Superior temporal gyrus (tissue), 1 donor: ENCODE measurements around the gene OR52J3.
"Not testable (repeated sequence)": the region's sequence is repeated elsewhere in the genome, so short reads cannot be mapped to it uniquely, and the experiment has no call there.

Experiments used
- DNase-seq: peaks from one replicate; pipeline ENCODE4 v3.0.0-alpha.2; 2016; ENCODE audit errors: extremely low spot score

OR52J3 gene

DNA sequence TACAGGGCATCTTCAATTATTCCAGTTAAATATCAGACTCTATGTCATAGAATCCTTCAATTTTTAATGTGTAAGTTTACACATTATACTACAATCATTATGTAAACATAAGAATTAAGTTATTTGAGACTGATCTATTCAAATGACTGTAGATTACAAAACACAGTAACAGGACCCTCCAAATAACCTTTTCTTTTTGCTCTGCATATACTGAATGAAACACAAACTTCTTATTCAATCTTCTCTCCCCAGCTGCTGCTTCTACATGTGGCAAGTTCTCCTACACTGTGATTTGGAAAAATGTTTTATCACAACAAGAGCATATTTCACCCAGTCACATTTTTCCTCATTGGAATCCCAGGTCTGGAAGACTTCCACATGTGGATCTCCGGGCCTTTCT, at the start of gene OR52J3:
TSS of gene OR52J3 (plus strand) at position 301 of the 400 bp plus-strand sequence. CDS start at position 301, 0 bp downstream.
- no peak for DNase-seq

GRCh38 chr11:5004424-5005274, 41.7 kb upstream of the OR52J3 start:
- DNase-seq = peak; percentile 79

DNA sequence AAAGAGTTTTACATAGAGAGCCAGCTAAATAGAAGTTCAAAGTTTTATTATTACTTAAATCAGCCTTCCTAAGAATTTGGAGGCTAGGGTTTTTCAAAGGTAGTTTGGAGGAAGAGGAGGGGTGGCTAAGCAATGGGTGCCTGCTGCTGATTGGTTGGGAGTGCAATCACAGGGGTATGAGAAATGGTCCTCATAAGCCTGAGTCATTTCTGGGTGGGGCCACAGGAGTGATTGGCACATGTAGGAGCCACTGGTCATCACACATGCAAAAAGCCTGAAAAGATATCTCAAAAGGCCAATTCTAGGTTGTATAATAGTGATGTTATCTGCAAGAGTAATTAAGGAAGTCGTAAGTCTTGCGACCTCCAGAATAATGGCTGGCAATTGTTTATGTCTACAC, 38.8 kb upstream of the OR52J3 start:
- no peak for DNase-seq

DNA sequence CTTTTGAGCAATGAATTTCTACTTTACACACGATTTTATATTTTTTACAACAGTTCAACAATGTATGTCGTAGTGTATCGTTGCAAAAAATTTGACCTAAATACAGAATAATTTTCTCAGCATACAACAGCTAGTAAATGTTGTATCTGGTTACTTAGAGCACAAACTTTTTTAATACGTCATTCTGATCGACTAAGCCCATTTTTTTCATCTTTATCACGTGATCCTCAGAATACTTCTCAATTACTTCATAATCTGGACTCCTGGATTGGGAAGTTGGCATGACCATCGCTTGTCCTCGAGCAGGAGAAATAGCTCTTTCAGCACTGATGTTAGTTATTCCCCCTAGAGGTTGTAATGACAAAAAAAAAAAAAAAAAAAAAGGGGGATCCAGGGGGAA, 35.1 kb upstream of the OR52J3 start:
- DNase-seq = no peak

GRCh38 chr11:5013012-5013411, 33.3 kb upstream of the OR52J3 start:
- DNase-seq = no peak

GRCh38 chr11:5021996-5022395, 24.3 kb upstream of the OR52J3 start:
- DNase-seq = no peak

DNA sequence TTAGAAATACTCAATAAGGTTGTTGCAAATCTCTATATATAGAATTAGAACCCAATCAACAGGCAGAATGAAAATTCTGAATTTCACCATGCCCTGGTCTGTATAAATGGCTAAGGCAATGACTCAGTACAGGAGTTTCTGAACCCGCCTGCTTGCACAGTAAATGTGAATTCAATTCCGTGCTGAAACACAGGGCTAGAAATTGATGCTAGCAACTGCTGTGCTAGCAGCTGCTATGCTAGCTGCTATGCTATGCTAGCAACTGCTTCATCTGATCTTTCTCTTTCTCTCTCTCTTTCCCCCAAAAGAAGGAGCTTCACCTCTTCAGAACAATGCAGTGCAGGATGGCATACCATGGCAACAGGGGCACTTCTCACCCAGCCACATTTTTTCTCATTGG, 9.7 kb upstream of the OR52J3 start:
- no peak for DNase-seq

- DNase-seq = no peak
Measured at GRCh38 chr11:5037926-5038325, 8.4 kb upstream of the OR52J3 start.

DNA sequence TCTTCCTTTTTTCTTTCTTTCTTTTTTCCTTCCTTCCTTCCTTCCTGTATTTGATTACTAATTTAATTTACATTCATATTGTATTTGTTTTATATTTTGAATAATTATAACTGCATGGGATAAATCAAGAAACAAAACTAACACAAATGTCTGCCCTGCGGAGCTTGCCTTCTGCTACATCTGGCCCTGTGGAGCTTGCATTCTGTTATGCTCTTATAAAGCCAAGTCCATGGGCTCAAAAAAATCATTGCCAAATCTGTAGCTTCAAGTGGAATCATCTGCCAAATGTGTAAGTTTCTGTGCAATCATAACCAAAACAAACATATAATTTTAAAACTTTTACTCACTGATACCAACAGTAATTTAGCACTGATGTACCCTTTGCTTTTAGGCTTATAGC, 8.0 kb upstream of the OR52J3 start:
- DNase-seq = no peak

GRCh38 chr11:5040876-5041275, 5.5 kb upstream of the OR52J3 start:
- DNase-seq = no peak

DNA sequence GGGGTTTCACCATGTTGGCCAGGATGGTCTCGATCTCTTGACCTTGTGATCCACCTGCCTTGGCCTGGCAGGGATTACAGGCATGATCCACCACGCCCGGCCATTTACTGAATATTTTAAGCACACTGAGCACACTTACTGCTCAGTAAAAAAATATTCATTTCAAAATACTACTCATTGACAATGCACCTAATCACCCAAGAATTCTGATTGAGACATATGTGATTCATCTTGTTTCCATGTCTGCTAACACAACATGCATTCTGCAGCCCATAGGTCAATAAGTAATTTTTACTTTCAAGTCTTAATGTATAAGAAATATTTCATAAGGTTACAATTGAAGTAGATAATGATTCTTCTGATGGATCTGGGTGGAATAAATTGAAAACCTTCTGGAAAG, 4.2 kb upstream of the OR52J3 start:
- DNase-seq = no peak

- DNase-seq = no peak
Measured at GRCh38 chr11:5043380-5043779, 2.9 kb upstream of the OR52J3 start.

GRCh38 chr11:5046754-5047330, 516 bp downstream of the OR52J3 start:
- DNase-seq = no peak

GRCh38 chr11:5058679-5059078, 12.4 kb downstream of the OR52J3 start:
- not testable (repeated sequence) for DNase-seq

- no peak for DNase-seq
Measured at GRCh38 chr11:5059391-5059790, 13.1 kb downstream of the OR52J3 start, which contains the start of gene OR52E2. OR52E2 (minus strand) TSS chr11:5059627; CDS start chr11:5059627, 0 bp downstream.

GRCh38 chr11:5065027-5065426, 18.7 kb downstream of the OR52J3 start:
- no peak for DNase-seq

DNA sequence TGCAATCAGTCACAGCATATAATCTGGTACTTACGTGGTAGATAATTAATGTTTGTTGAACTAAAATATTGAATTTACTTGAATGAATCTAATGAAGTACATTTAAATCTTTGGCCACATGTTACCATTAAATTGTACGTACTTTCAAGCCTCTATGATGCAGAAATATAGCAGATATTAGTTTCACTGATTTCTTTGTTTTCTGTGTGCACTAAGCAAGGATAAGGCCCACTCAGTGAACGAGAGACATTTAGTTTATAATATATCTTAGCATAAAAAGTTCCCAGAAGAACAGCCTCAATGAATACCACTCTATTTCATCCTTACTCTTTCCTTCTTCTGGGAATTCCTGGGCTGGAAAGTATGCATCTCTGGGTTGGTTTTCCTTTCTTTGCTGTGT, 22.9 kb downstream of the OR52J3 start, which contains the start of gene OR52E1:
TSS of gene OR52E1 (plus strand) at position 301 of the 400 bp plus-strand sequence.
- no peak for DNase-seq

DNA sequence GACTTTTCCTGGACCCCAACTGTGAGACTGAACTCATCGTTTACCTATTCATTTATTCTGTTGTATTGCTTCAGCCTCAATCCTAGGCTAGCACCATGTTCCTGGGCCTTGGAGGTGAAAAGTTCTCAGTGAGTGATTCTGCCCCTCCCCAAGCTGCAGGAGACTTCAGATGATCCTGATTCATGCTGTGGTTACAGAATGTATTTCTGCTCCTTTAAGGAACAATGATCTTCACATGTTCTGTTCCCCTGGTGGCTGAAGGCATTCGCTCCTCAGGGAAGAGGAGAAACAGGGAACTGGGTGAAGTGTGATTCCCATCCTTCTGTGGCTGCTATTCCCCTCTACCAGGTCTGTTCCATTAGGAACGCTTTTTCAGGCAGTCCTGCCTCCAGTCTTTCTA, 25.5 kb downstream of the OR52J3 start:
- no peak for DNase-seq

- DNase-seq = no peak
Measured at GRCh38 chr11:5081405-5081804, 35.1 kb downstream of the OR52J3 start.

GRCh38 chr11:5083602-5084001, 37.3 kb downstream of the OR52J3 start:
- no peak for DNase-seq

DNA sequence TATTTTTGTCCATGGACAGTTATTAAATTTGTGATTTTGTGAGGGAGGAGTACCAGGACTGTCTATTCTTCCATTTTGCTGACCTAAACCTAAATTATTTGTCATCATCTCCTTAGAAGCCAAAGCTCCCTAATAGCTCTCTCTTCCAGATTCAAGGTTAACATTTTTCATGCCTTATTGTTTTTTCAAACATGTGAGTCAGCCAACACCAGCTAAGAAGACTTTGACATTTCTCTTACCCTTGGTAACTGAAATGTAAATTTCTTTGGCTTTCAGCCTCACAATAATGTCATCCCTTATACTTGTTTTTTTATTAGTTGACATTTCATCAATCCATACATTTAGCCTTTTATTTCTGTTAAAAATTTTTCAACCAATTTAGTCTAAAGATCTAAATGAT, 42.2 kb downstream of the OR52J3 start:
- no peak for DNase-seq

DNA sequence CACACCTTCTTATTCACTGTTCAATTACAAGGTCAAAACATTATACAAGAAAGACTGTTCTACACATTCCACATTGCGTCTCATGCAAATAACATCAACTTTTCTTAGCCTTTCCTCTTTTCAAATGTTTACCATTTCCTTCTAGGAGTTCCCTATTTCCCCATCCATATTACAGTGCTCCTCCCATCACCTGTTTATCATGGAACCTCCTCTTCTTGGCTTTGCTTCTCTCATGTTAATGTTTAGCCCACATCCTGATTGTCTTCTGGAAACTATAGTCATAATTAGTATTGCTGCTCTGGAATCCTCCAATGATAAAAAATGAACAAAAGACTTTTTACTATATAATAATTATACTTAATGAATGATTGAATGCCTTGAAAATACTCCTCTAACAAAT, 44.3 kb downstream of the OR52J3 start:
- DNase-seq = no peak
